Measurements from ENCODE around the gene TBC1D22B. TPM values are rescaled to one million over a fixed set of nuclear protein-coding genes. Genes with fewer than 3 reads are reported as not detected.

TBC1D22B gene
- total RNA-seq, 1 experiment from 2014 or later: 11.8 TPM

DNA sequence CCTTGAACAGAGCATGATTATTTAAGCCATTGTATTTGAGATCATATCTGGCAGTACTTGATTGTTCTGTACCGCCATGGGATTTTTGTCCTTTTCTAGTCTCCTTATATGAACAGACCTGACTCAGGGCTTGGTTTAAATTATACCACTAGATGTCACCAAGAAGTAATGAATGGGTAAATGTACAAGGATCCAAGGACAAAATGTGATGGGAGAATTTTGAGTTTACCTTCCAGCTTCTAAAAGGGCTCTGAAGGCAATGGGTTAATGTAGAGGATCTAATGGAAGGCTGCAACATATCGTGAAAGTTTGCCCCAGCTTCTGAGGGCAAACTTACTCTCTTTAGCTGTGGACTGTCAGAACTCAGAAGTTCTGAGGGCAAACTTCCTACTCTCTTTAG lies 108.2 kb downstream of the TBC1D22B start:
- no peak overlapping the region for H3K27ac Mint-ChIP-seq (ENCODE audit: unreplicated experiment)
- Histone ChIP-seq H3K4me1 (no peaks in the 10 kb centered on the region), H3K4me3 (ENCODE audit: low read depth, low read length) (no peak overlapping the region), H3K9me3 (no peaks in the 10 kb centered on the region), H3K36me3 (ENCODE audit: control insufficient read depth, insufficient read depth, low read length) (peaks cover 2% of the 10 kb centered on the region; the same call in 1 of the 2 replicates), H3K27me3 (replicated peaks; ENCODE audit: control insufficient read depth, insufficient read depth, low read length) (no peaks in the 10 kb centered on the region)
- no TSS peak for BruUV-seq (replicated peaks)
- ChIA-PET CTCF (interaction anchor here (1.0 to 1.5 kb wide), 2 partner anchors 17 to 491 kb away, joined by 3 to 6 read pairs; partner anchors contain the start of gene PPIL1), POLR2A (no interaction called here)
- no peak for DNase-seq
- H3K4me1 Mint-ChIP-seq (ENCODE audit: low read depth, unreplicated experiment): peaks cover 7% of the 10 kb centered on the region
- no peaks in the 10 kb centered on the region for H3K27me3 Mint-ChIP-seq (ENCODE audit: insufficient read depth, unreplicated experiment)
- H3K4me3 Mint-ChIP-seq (ENCODE audit: unreplicated experiment): no peak overlapping the region
- no peaks in the 10 kb centered on the region for H3K9me3 Mint-ChIP-seq (ENCODE audit: unreplicated experiment)
- H3K36me3 Mint-ChIP-seq (ENCODE audit: insufficient read depth, unreplicated experiment): peaks cover 23% of the 10 kb centered on the region
- TF ChIP-seq, protein P1, sequence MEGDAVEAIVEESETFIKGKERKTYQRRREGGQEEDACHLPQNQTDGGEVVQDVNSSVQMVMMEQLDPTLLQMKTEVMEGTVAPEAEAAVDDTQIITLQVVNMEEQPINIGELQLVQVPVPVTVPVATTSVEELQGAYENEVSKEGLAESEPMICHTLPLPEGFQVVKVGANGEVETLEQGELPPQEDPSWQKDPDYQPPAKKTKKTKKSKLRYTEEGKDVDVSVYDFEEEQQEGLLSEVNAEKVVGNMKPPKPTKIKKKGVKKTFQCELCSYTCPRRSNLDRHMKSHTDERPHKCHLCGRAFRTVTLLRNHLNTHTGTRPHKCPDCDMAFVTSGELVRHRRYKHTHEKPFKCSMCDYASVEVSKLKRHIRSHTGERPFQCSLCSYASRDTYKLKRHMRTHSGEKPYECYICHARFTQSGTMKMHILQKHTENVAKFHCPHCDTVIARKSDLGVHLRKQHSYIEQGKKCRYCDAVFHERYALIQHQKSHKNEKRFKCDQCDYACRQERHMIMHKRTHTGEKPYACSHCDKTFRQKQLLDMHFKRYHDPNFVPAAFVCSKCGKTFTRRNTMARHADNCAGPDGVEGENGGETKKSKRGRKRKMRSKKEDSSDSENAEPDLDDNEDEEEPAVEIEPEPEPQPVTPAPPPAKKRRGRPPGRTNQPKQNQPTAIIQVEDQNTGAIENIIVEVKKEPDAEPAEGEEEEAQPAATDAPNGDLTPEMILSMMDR (IDR thresholded peaks at IDR 0.05; ENCODE audit: insufficient read depth in 1 of 2, low read depth in 1 of 2, low read length in 1 of 2, severe bottlenecking in 1 of 2, unreplicated experiment in 1 of 2): peak; percentile 18 to 23
- intact Hi-C loops (cut with micrococcal nuclease; ENCODE audit: unreplicated experiment): no loop called here

DNA sequence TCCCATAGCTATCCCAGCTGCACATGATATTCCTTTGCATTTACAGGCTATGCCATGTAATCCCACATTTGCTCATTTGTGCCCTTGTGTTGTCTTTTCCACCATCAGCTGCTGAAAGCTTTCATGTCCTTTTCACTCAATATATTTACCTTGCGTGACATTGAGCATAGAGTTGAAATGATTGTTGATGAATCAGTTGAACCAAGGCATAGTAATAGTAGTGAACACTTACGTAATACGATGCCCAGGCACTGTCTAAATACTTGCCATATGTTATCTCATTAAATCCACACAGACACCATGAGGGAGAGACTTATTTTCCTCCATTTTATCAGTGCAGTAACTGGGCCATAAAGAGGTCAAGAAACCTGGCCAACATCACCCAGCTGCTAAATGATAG lies 109.3 kb downstream of the TBC1D22B start:
- ChIA-PET CTCF (interaction anchor here (1.5 kb wide), 1 partner anchor 15 kb away, joined by 6 read pairs; no protein-coding TSS in a partner anchor), POLR2A (no interaction called here)
- no peak overlapping the region for H3K4me3 Mint-ChIP-seq (ENCODE audit: unreplicated experiment)
- BruUV-seq (replicated peaks): no TSS peak
- intact Hi-C loops (cut with micrococcal nuclease; ENCODE audit: unreplicated experiment): no loop called here
- no peak for DNase-seq
- TF ChIP-seq, protein P1 (IDR thresholded peaks at IDR 0.05; ENCODE audit: insufficient read depth in 1 of 2, low read depth in 1 of 2, low read length in 1 of 2, severe bottlenecking in 1 of 2, unreplicated experiment in 1 of 2): no peak
- H3K36me3 Mint-ChIP-seq (ENCODE audit: insufficient read depth, unreplicated experiment): peaks cover 25% of the 10 kb centered on the region
- Histone ChIP-seq H3K27me3 (replicated peaks; ENCODE audit: control insufficient read depth, insufficient read depth, low read length) (no peaks in the 10 kb centered on the region), H3K36me3 (ENCODE audit: control insufficient read depth, insufficient read depth, low read length) (peaks cover 2% of the 10 kb centered on the region; the same call in 1 of the 2 replicates), H3K4me1 (no peaks in the 10 kb centered on the region), H3K4me3 (ENCODE audit: low read depth, low read length) (no peak overlapping the region), H3K9me3 (no peaks in the 10 kb centered on the region)
- no peak overlapping the region for H3K27ac Mint-ChIP-seq (ENCODE audit: unreplicated experiment)
- no peaks in the 10 kb centered on the region for H3K27me3 Mint-ChIP-seq (ENCODE audit: insufficient read depth, unreplicated experiment)
- peaks cover 7% of the 10 kb centered on the region for H3K4me1 Mint-ChIP-seq (ENCODE audit: low read depth, unreplicated experiment)
- H3K9me3 Mint-ChIP-seq (ENCODE audit: unreplicated experiment): no peaks in the 10 kb centered on the region

DNA sequence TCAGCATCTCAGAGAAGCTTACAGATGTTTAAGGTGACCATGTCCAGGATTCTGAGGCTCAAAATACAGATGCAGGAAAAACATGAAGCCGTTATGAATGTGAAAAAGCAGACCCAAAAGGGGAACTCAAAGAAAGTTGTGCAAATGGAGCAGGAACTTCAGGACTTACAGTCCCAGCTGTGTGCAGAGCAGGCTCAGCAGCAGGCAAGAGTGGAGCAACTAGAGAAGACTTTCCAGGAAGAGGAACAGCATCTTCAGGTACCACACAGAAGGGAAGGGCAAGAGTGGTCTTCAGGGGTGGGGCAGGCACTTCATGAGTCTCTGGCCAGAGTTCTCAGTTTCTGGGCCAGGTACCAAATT lies 111.4 kb downstream of the TBC1D22B start:
- TF ChIP-seq, protein P1 (IDR thresholded peaks at IDR 0.05; ENCODE audit: insufficient read depth in 1 of 2, low read depth in 1 of 2, low read length in 1 of 2, severe bottlenecking in 1 of 2, unreplicated experiment in 1 of 2): no peak
- H3K36me3 ChIP-seq (ENCODE audit: control insufficient read depth, insufficient read depth, low read length): peaks cover 2% of the 10 kb centered on the region; the same call in 1 of the 2 replicates
- Mint-ChIP-seq H3K9me3 (ENCODE audit: unreplicated experiment) (no peaks in the 10 kb centered on the region), H3K4me1 (ENCODE audit: low read depth, unreplicated experiment) (peaks cover 7% of the 10 kb centered on the region), H3K36me3 (ENCODE audit: insufficient read depth, unreplicated experiment) (peaks cover 25% of the 10 kb centered on the region), H3K27me3 (ENCODE audit: insufficient read depth, unreplicated experiment) (no peaks in the 10 kb centered on the region), H3K27ac (ENCODE audit: unreplicated experiment) (no peak overlapping the region), H3K4me3 (ENCODE audit: unreplicated experiment) (no peak overlapping the region)
- H3K27me3 ChIP-seq (replicated peaks; ENCODE audit: control insufficient read depth, insufficient read depth, low read length): no peaks in the 10 kb centered on the region
- intact Hi-C loops (cut with micrococcal nuclease; ENCODE audit: unreplicated experiment): no loop called here
- CTCF ChIA-PET: no interaction called here
- H3K9me3 ChIP-seq: no peaks in the 10 kb centered on the region
- no peak overlapping the region for H3K4me3 ChIP-seq (ENCODE audit: low read depth, low read length)
- BruUV-seq (replicated peaks): no TSS peak
- DNase-seq: no peak
- no peaks in the 10 kb centered on the region for H3K4me1 ChIP-seq
- POLR2A ChIA-PET: no interaction called here

Measured in Caco-2 (cell line).